Tibial nerve (tissue), 4 donors: ENCODE data around the gene PSMC1. TPM values are rescaled to one million over a fixed set of nuclear protein-coding genes. Genes with fewer than 3 reads are reported as not detected.

Experiments
- DNase-seq, 2 donors: peaks; one replicate each; pipeline ENCODE4 v3.0.0-alpha.2; 2019; ENCODE audit warnings: low spot score in 2 of 2
- H3K27ac ChIP-seq, 4 donors: fragments of 200-600 bp; sonication (generic) in 3 of 4; one replicate each; pipeline ENCODE4 v1.5.1; 2017 to 2019; ENCODE audit warnings: mild to moderate bottlenecking in 1 of 4
- H3K27me3 ChIP-seq, 2 donors: fragments of 200-600 bp; sonication (generic) in 1 of 2; one replicate each; pipeline versions ENCODE4 v1.5.1 to v1.6.0; 2017 to 2019
- H3K36me3 ChIP-seq, 3 donors: fragments of 200-600 bp; sonication (generic); one replicate each; pipeline ENCODE4 v1.5.1; 2018 to 2019
- H3K4me1 ChIP-seq, 4 donors: fragments of 200-600 bp; sonication (generic) in 3 of 4; one replicate each; pipeline ENCODE4 v1.5.1; 2017 to 2019
- H3K4me3 ChIP-seq, 4 donors: fragments of 200-600 bp; sonication (generic) in 3 of 4; one replicate each; pipeline ENCODE4 v1.5.1; 2017 to 2019; ENCODE audit warnings: mild to moderate bottlenecking in 1 of 4, moderate library complexity in 1 of 4
- H3K9me3 ChIP-seq, 4 donors: fragments of 200-600 bp; sonication (generic) in 3 of 4; one replicate each; pipeline ENCODE4 v1.5.1; 2017 to 2019
- EP300 ChIP-seq, 2 donors: sonication (generic); formaldehyde crosslinking; IDR thresholded peaks; one replicate each; pipeline ENCODE4 v1.6.1; 2017; ENCODE audit warnings: antibody characterized with exemption in 2 of 2, mild to moderate bottlenecking in 1 of 2
- POLR2A ChIP-seq, 2 donors: fragments of 450-650 bp; IDR thresholded peaks; one replicate each; pipeline ENCODE4 v1.6.1; 2017; ENCODE audit warnings: antibody characterized with exemption in 2 of 2, mild to moderate bottlenecking in 2 of 2, moderate library complexity in 2 of 2
- WGBS, 2 donors: methylation state at CpG; one replicate each; pipeline ENCODE4 v1.1.5; 2018; 5-methylcytosine and 5-hydroxymethylcytosine counted together
- total RNA-seq, 4 donors: library from RNA; depleted of rRNA; stranded (reverse); fragments of >200 nt; gene quantifications; one replicate each; pipeline ENCODE4 v1.1.0, GENCODE V29; 2016
- TF ChIP-seq, protein P1 (sequence below), 5 experiments: fragments of 200-600 bp in 3 of 5; fragments of 450-650 bp in 2 of 5; sonication (generic) in 3 of 5; IDR thresholded peaks; one replicate each; pipeline ENCODE4 v1.5.1; 2016 to 2019; ENCODE audit warnings: antibody characterized with exemption in 5 of 5, mild to moderate bottlenecking in 3 of 5, moderate library complexity in 2 of 5

The PSMC1 gene
- total RNA-seq, 4 donors from 2014 or later = 48.9 to 108 (median 76.8) TPM

DNA sequence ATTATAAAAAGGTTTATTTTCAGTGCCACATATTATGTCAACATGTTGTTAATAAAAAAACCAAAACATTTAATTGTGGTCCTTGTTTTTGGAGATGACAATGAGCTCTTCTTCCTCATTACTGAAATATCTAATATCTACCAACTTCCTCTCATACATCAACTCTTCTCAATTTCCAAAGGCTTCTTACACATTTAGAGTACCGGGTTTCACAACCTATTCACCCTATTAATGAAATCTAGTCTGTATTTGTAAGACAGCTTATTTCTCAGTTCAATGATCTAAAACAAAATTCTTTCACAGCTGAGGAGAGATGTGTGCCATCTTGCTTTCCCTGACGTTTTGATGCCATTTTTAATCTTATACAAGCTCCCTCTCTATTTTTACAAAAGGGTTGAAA is 60.9 kb downstream of the PSMC1 start:
- Histone ChIP-seq H3K4me1 (no peaks in the 10 kb centered on the region), H3K36me3 (peaks cover 0 to 65% (median 0%) of the 10 kb centered on the region in 3 donors), H3K9me3 (no peaks in the 10 kb centered on the region), H3K27me3 (no peaks in the 10 kb centered on the region), H3K27ac (no peak overlapping the region), H3K4me3 (no peak overlapping the region)
- WGBS, 2 donors = 81 to 85% methylated on average over 2 of the region's 2 CpGs
- TF ChIP-seq POLR2A (IDR thresholded peaks at IDR 0.05) (no peak), EP300 (IDR thresholded peaks at IDR 0.05) (no peak)
- TF ChIP-seq, protein P1, sequence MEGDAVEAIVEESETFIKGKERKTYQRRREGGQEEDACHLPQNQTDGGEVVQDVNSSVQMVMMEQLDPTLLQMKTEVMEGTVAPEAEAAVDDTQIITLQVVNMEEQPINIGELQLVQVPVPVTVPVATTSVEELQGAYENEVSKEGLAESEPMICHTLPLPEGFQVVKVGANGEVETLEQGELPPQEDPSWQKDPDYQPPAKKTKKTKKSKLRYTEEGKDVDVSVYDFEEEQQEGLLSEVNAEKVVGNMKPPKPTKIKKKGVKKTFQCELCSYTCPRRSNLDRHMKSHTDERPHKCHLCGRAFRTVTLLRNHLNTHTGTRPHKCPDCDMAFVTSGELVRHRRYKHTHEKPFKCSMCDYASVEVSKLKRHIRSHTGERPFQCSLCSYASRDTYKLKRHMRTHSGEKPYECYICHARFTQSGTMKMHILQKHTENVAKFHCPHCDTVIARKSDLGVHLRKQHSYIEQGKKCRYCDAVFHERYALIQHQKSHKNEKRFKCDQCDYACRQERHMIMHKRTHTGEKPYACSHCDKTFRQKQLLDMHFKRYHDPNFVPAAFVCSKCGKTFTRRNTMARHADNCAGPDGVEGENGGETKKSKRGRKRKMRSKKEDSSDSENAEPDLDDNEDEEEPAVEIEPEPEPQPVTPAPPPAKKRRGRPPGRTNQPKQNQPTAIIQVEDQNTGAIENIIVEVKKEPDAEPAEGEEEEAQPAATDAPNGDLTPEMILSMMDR (IDR thresholded peaks at IDR 0.05) = no peak
- DNase-seq = no peak

DNA sequence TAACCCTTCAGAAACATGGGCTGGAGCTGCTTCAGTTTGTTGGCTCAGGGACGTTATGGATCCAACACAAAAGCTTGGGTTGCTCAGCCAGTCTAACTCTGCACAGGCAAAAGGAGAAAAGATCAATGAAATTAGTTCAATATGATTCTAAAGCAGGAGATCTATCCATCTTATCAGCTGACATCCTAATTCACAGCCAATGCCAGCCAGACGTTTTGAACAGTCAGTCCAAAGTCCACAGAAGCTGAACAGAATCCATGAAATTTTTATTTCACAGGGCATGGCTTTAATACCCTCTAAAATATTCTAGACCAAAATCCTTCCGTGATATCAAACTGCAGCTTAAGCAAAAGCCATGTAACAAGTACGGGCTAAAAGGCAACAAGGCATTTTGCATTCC is 61.7 kb downstream of the PSMC1 start:
- 68 to 76% methylated on average over 4 of the region's 4 CpGs for WGBS, 2 donors

DNA sequence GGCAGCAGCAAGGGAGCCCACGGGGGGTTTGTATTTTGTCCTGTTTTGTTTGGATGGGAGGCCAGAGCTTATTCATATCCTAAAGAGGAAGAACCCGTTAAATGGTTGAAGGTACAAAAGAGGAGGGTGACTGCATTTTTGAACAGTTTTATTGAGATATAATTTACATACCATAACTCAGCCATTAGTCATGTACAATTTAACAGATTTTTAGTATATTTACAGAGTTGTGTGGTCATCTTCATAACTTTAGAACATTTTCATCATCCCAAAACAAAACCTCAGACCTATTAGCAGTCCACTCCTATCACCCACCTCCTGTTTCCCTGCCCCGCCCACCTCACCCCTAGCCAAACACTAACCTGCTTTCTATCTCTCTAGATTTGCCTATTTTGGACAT is 62.8 kb downstream of the PSMC1 start:
- TF ChIP-seq POLR2A (IDR thresholded peaks at IDR 0.05) = no peak
- TF ChIP-seq, protein P1 (IDR thresholded peaks at IDR 0.05) = no peak
- TF ChIP-seq EP300 (IDR thresholded peaks at IDR 0.05) = no peak
- H3K9me3 ChIP-seq = no peaks in the 10 kb centered on the region
- H3K36me3 ChIP-seq = peaks cover 0 to 46% (median 0%) of the 10 kb centered on the region in 3 donors
- no peaks in the 10 kb centered on the region for H3K4me1 ChIP-seq
- 83% methylated on average over 3 of the region's 3 CpGs for WGBS, 2 donors
- no peak overlapping the region for H3K27ac ChIP-seq
- no peaks in the 10 kb centered on the region for H3K27me3 ChIP-seq
- DNase-seq = no peak
- H3K4me3 ChIP-seq = no peak overlapping the region

More for the DNA sequence above, 61.7 kb downstream of the PSMC1 start:
- no peaks in the 10 kb centered on the region for H3K4me1 ChIP-seq
- H3K27ac ChIP-seq = no peak overlapping the region
- no peak overlapping the region for H3K4me3 ChIP-seq
- peaks cover 0 to 57% (median 0%) of the 10 kb centered on the region in 3 donors for H3K36me3 ChIP-seq
- H3K9me3 ChIP-seq = no peaks in the 10 kb centered on the region
- no peak for DNase-seq
- no peaks in the 10 kb centered on the region for H3K27me3 ChIP-seq
- TF ChIP-seq POLR2A (IDR thresholded peaks at IDR 0.05) (no peak), EP300 (IDR thresholded peaks at IDR 0.05) (no peak)
- TF ChIP-seq, protein P1 (IDR thresholded peaks at IDR 0.05) = no peak

DNA sequence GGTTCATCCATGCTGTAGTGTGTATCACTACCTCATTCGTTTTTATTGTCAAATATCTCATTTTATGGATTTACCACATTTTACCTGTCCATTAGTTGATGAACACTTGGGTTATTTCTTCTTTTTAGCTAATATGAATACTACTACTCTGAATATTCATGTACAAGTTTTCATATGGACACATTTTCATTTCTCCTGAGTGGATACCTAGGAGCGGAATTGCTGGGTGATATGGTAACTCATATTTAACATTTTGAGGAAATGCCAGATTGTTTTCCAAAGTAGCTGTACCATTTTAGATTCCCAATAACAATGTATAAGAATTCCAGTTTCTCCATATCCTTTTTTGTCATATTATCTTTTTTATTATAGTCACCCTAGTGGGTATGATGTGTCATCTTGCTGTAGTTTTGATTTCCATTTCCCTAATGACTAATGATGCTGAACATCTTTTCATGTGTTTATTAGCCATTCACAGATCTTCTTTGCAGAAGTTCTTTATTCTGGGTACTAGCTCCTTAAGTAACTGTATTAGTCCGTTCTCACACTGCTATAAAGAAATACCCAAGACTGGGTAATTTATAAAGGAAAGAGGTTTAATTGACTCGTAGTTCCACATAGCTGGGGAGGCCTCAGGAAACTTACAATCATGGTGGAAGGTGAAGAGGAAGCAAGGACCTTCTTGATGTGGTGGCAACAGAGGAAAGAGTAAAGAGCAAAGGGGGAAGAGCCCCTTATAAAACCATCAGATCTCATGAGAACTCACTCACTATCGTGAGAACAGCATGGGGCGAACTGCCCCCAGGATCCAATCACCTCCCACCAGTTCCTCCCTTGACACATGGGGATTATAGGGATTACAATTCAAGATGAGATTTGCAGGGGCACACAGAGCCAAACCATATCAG is 63.5 kb downstream of the PSMC1 start:
- DNase-seq = no peak
- Histone ChIP-seq H3K9me3 (no peaks in the 10 kb centered on the region), H3K27ac (no peak overlapping the region), H3K4me1 (no peaks in the 10 kb centered on the region), H3K36me3 (peaks cover 0 to 39% (median 0%) of the 10 kb centered on the region in 3 donors), H3K4me3 (no peak overlapping the region), H3K27me3 (no peaks in the 10 kb centered on the region)
- TF ChIP-seq, protein P1 (IDR thresholded peaks at IDR 0.05) = no peak
- TF ChIP-seq EP300 (IDR thresholded peaks at IDR 0.05) = no peak
- TF ChIP-seq POLR2A (IDR thresholded peaks at IDR 0.05) = no peak
- WGBS, 2 donors = 91 to 94% methylated on average over 6 of the region's 6 CpGs

DNA sequence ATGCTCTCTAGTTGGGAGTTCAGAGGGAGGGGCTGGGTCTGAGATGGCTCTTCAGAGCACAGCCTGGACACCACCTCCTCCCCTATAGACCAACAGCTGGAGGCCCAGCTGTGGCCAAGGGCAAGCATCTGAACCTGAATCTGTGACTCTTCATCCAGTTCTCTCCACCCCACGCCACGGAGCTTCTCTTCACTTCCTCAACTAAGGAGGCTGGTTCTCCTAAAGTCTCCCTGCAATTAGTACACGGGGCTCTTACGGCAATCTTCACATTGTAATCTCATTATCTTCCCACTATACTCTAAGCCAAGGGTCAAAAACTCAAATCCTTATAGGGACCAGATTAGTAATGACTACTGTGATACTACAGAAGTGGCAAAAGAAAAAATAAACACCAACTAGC is 65.5 kb downstream of the PSMC1 start:
- no peak for DNase-seq
- TF ChIP-seq POLR2A (IDR thresholded peaks at IDR 0.05) = no peak
- no peak for TF ChIP-seq EP300 (IDR thresholded peaks at IDR 0.05)
- TF ChIP-seq, protein P1 (IDR thresholded peaks at IDR 0.05) = no peak
- WGBS, 2 donors = 82 to 83% methylated on average over 4 of the region's 4 CpGs

More for the DNA sequence above, 65.5 kb downstream of the PSMC1 start:
- Histone ChIP-seq H3K36me3 (peaks cover 0 to 20% (median 0%) of the 10 kb centered on the region in 3 donors), H3K4me3 (no peak overlapping the region), H3K27ac (no peak overlapping the region), H3K4me1 (peaks cover 0 to 8% (median 0%) of the 10 kb centered on the region in 4 donors), H3K9me3 (no peaks in the 10 kb centered on the region), H3K27me3 (no peaks in the 10 kb centered on the region)
